ENCODE measurements around the gene NOL9.

The NOL9 gene

DNA sequence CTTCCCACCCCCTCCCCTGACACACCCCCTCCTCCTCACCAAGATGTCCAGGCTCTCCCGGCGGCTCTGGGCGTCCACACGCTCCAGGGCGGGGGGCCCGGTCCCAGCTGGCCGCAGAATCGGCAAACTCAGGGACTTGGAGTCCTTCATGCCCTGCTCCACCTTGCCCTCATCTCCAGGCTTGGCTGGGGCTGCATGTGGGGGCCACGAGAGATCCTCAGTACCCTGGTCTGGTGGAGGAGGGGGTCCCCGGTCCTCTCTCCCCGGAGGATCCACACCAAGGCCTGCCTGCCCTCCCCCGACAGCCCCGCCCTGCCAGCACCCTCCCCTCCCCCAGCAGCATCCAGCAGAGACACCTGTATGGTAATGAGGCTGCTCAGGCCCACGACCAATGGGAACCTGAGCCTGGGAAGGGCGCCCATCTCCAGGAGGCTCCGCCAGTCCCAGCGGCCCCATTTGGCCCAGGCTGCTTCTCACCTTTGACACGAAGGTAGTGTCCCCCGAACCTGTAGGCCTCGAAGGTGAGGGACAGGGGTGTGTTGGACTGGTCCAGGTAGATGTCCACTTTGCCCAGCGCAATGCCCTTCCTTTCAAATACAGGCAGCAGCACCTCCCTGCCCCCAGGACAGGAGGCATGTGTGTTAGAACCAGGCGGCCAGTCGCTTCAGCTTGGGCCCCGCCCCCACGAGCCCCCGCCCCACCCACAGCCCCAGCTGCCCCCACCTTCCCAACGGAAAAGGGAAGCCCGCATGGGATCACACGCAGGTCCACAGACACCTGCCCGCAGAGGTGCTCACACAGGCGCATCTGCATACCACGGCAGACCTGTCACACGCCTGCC is 80.1 kb downstream of the NOL9 start:
- Histone ChIP-seq H3K27me3 (ENCODE audit: control insufficient read depth in 1 of 2, insufficient read depth in 2 of 2, low read length in 2 of 2) (no peaks in the 10 kb centered on the region), H3K36me3 (ENCODE audit: control insufficient read depth in 2 of 2, insufficient read depth in 2 of 2, low read length in 2 of 2) (peaks cover under 1 to 3% of the 10 kb centered on the region in 2 donors), H3K9ac (ENCODE audit: low read length in 2 of 2) (no peak overlapping the region), H3K4me3 (ENCODE audit: low read length in 2 of 2) (no peak overlapping the region), H3K4me1 (ENCODE audit: control insufficient read depth, insufficient read depth, low read length) (no peaks in the 10 kb centered on the region), H3K27ac (ENCODE audit: low read length) (no peak overlapping the region), H3K9me3 (ENCODE audit: control insufficient read depth in 2 of 2, low read length in 2 of 2) (no peaks in the 10 kb centered on the region)

DNA sequence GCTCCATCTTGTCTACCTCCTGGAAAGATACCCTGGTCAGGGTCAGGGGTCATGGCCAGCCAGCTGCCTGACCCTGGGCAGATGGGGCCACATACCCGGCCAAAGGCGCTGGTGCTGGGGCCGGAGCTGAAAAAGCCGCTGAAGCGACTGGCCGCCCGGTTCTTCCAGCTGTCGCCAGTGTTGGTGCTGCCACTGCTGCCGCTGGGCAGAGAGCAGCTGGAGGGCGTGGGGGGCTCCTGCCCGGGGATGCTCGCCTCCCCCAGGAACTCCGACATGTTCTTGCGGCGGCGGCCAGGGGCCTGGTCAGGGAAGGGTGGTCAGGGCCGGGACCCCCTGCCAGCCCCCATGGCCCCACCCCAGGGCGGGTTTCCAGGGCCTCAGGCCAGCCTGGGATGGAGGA is 81.2 kb downstream of the NOL9 start:
- no peak overlapping the region for H3K27ac ChIP-seq (ENCODE audit: low read length)
- no peaks in the 10 kb centered on the region for H3K27me3 ChIP-seq (ENCODE audit: control insufficient read depth in 1 of 2, insufficient read depth in 2 of 2, low read length in 2 of 2)
- no peaks in the 10 kb centered on the region for H3K4me1 ChIP-seq (ENCODE audit: control insufficient read depth, insufficient read depth, low read length)
- H3K4me3 ChIP-seq (ENCODE audit: low read length in 2 of 2) = no peak overlapping the region
- H3K36me3 ChIP-seq (ENCODE audit: control insufficient read depth in 2 of 2, insufficient read depth in 2 of 2, low read length in 2 of 2) = peaks cover 5 to 8% of the 10 kb centered on the region in 2 donors
- H3K9me3 ChIP-seq (ENCODE audit: control insufficient read depth in 2 of 2, low read length in 2 of 2) = no peaks in the 10 kb centered on the region
- H3K9ac ChIP-seq (ENCODE audit: low read length in 2 of 2) = no peak overlapping the region

DNA sequence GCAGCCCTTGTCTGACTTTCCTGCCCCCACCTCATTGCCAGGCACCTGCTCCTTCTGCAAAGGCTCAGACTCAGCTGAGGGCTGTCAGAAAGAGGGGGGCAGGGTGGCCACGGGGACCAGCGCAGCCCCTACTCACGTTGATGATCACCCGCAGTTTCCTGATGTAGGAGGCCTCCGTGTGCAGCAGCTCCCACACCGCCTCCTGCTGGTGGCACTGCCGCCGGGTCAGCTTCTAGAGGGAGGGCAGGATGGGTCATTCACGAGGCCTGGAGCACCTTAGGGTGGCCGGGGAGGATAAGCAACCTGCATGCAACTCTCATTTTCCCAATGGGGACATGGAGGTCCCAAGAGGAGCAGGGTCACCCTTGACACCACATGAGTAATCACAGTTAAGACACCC is 81.9 kb downstream of the NOL9 start:
- Histone ChIP-seq H3K4me1 (ENCODE audit: control insufficient read depth, insufficient read depth, low read length) (no peaks in the 10 kb centered on the region), H3K9ac (ENCODE audit: low read length in 2 of 2) (no peak overlapping the region), H3K27ac (ENCODE audit: low read length) (no peak overlapping the region), H3K9me3 (ENCODE audit: control insufficient read depth in 2 of 2, low read length in 2 of 2) (no peaks in the 10 kb centered on the region), H3K36me3 (ENCODE audit: control insufficient read depth in 2 of 2, insufficient read depth in 2 of 2, low read length in 2 of 2) (peaks cover 5 to 8% of the 10 kb centered on the region in 2 donors), H3K27me3 (ENCODE audit: control insufficient read depth in 1 of 2, insufficient read depth in 2 of 2, low read length in 2 of 2) (no peaks in the 10 kb centered on the region), H3K4me3 (ENCODE audit: low read length in 2 of 2) (no peak overlapping the region)

DNA sequence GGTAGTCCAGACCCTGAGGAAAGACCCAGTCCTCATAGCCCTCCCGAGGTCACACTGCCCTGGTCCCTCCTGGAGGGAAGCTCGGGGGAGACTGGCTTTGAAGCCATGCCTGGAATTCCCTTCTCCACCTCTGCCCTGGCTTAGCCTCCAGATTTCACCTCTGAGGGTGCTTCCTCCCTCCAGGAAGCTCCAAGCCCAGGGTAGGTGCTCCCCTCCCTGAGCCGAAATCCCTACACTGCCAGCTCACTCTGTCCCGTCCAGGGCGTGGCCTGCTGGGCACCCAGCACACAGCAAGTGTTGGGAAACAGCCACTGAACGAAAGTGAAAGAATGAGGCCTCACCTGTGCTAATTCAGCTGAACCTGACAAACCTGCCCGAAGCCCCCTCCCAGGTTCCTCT is 82.3 kb downstream of the NOL9 start:
- no peaks in the 10 kb centered on the region for H3K9me3 ChIP-seq (ENCODE audit: control insufficient read depth in 2 of 2, low read length in 2 of 2)
- no peaks in the 10 kb centered on the region for H3K27me3 ChIP-seq (ENCODE audit: control insufficient read depth in 1 of 2, insufficient read depth in 2 of 2, low read length in 2 of 2)
- no peak overlapping the region for H3K4me3 ChIP-seq (ENCODE audit: low read length in 2 of 2)
- no peaks in the 10 kb centered on the region for H3K4me1 ChIP-seq (ENCODE audit: control insufficient read depth, insufficient read depth, low read length)
- H3K27ac ChIP-seq (ENCODE audit: low read length) = no peak overlapping the region
- peaks cover 5 to 8% of the 10 kb centered on the region in 2 donors for H3K36me3 ChIP-seq (ENCODE audit: control insufficient read depth in 2 of 2, insufficient read depth in 2 of 2, low read length in 2 of 2)
- H3K9ac ChIP-seq (ENCODE audit: low read length in 2 of 2) = no peak overlapping the region
